ENCODE data around the gene SYPL2. TPM values are rescaled to one million over a fixed set of nuclear protein-coding genes. Genes with fewer than 3 reads are reported as not detected.
A peak's percentile ranks its signal among the peaks of the same experiment; 100 is the strongest.

SYPL2 gene
- total RNA-seq, 1 experiment from 2014 or later: 2.5 TPM

DNA sequence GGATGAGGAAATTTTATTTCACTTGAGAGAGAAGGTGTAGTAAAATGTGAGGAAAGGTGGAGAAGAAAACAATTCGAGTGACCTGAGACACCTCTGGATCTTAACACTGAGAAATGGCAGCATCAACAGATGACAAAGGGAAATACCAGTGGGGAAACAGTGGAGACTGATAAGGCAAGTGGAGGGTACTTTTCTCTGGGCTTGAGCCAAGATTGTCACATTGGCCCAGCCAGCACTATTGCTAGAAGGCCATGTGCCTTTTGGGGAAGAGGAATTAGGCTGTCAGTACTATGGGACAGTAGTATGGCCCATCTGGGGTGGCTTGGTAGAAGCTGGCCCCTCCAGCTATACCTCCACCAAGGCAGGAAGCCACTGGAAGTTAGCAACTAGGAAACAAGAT, 8.4 kb downstream of the SYPL2 start:
- Histone ChIP-seq H2BK120ac (ENCODE audit: low read depth, low read length, poor library complexity, severe bottlenecking) (no peak overlapping the region), H3K18ac (ENCODE audit: insufficient read length, low read depth, low read length) (no peak overlapping the region), H3T11ph (ENCODE audit: low read length) (no peak overlapping the region), H3K4me1 (ENCODE audit: insufficient read depth, low read length) (no peaks in the 10 kb centered on the region), H4K91ac (ENCODE audit: insufficient read length, low read depth, low read length) (no peak overlapping the region), H3K79me2 (ENCODE audit: insufficient read depth, low read length) (no peaks in the 10 kb centered on the region), H3K79me1 (ENCODE audit: insufficient read depth, low read depth, low read length, poor library complexity, severe bottlenecking) (no peaks in the 10 kb centered on the region), H4K8ac (replicated peaks; ENCODE audit: insufficient read length, low read depth, low read length) (no peak overlapping the region), H2BK20ac (ENCODE audit: low read depth, low read length, poor library complexity, severe bottlenecking) (no peak overlapping the region), H3K4me2 (ENCODE audit: insufficient read depth, insufficient read length, low read length) (no peak overlapping the region), H3K23me2 (ENCODE audit: insufficient read length, low read depth, low read length, poor library complexity, severe bottlenecking) (no peaks in the 10 kb centered on the region), H2BK12ac (ENCODE audit: insufficient read length, low read depth, low read length) (no peak overlapping the region), H3K4ac (ENCODE audit: low read depth, low read length) (no peak overlapping the region), H2AK5ac (ENCODE audit: insufficient read length, low read length) (no peak overlapping the region), H4K20me1 (ENCODE audit: control insufficient read depth, insufficient read depth, insufficient read length) (no peaks in the 10 kb centered on the region), H3K14ac (ENCODE audit: insufficient read depth, low read length) (no peak overlapping the region), H3K9ac (ENCODE audit: extremely low read depth, insufficient read length, low read length) (no peak overlapping the region), H3K23ac (ENCODE audit: insufficient read length, low read depth, low read length) (no peak overlapping the region), H2BK5ac (ENCODE audit: insufficient read length, low read length) (no peak overlapping the region), H3K27me3 (ENCODE audit: insufficient read depth, low read length) (0 out of 2 replicates have a peak, but pooled peaks cover 2% of the 10 kb centered on the region), H3K56ac (ENCODE audit: insufficient read length, low read depth, low read length) (no peak overlapping the region), H4K5ac (ENCODE audit: insufficient read length, low read depth, low read length) (no peak overlapping the region), H2AFZ (ENCODE audit: low read length) (no peak overlapping the region), H2BK15ac (ENCODE audit: low read depth, low read length) (no peak overlapping the region), H3K9me3 (ENCODE audit: control insufficient read depth, low read depth, low read length) (no peaks in the 10 kb centered on the region), H3K27ac (ENCODE audit: insufficient read length, low read depth, low read length) (no peak overlapping the region)
- Mint-ChIP-seq H3K9me3 (peaks cover 0 to 3% of the 10 kb centered on the region in 2 experiments; a peak in 2 of 5 replicates), H3K27me3 (ENCODE audit: low read depth) (peaks cover 50% of the 10 kb centered on the region), H3K4me3 (no peak overlapping the region), H3K36me3 (ENCODE audit: insufficient read depth in 1 of 3, low read depth in 3 of 3) (no peaks in the 10 kb centered on the region), H3K27ac (no peak overlapping the region; a peak in 1 of 7 replicates), H3K4me1 (peaks cover 8 to 11% of the 10 kb centered on the region in 2 experiments)
- TF ChIP-seq, protein P1, sequence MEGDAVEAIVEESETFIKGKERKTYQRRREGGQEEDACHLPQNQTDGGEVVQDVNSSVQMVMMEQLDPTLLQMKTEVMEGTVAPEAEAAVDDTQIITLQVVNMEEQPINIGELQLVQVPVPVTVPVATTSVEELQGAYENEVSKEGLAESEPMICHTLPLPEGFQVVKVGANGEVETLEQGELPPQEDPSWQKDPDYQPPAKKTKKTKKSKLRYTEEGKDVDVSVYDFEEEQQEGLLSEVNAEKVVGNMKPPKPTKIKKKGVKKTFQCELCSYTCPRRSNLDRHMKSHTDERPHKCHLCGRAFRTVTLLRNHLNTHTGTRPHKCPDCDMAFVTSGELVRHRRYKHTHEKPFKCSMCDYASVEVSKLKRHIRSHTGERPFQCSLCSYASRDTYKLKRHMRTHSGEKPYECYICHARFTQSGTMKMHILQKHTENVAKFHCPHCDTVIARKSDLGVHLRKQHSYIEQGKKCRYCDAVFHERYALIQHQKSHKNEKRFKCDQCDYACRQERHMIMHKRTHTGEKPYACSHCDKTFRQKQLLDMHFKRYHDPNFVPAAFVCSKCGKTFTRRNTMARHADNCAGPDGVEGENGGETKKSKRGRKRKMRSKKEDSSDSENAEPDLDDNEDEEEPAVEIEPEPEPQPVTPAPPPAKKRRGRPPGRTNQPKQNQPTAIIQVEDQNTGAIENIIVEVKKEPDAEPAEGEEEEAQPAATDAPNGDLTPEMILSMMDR (conservative IDR thresholded peaks at IDR 0.05): no peak
- WGBS (ENCODE audit: extremely low coverage, insufficient read length, low lambda C conversion rate): no CpG with 5 or more reads among the region's 1 CpG
- peak; percentile 4 for DNase-seq
